ENCODE results near the gene GPR18. TPM values are rescaled to one million over a fixed set of nuclear protein-coding genes. Genes with fewer than 3 reads are reported as not detected.

The GPR18 gene
- total and polyA plus RNA-seq, 9 of the 15 experiments (the other 6 are each of a cell fraction or from before 2014, with no cell fraction given): 0.75 TPM; not detected in 8

GRCh38 chr13:99226513-99226912, 31.7 kb downstream of the GPR18 start (continued):
- TF ChIP-seq TSHZ1 (CRISPR knock-in tag; IDR thresholded peaks at IDR 0.05) (no peak), SLC30A9 (CRISPR knock-in tag; IDR thresholded peaks at IDR 0.05) (no peak), ZFP30 (CRISPR knock-in tag; IDR thresholded peaks at IDR 0.05; ENCODE audit: borderline replicate concordance) (no peak), NUFIP1 (IDR thresholded peaks at IDR 0.05; ENCODE audit: partially characterized antibody) (no peak), SFPQ (IDR thresholded peaks at IDR 0.05; ENCODE audit: low read depth, low read length) (no peak), FOXJ2 (tag; IDR thresholded peaks at IDR 0.05) (no peak), ZKSCAN3 (CRISPR knock-in tag; IDR thresholded peaks at IDR 0.05) (no peak), SIN3B (IDR thresholded peaks at IDR 0.05; ENCODE audit: low read depth) (no peak), ZNF3 (CRISPR knock-in tag; IDR thresholded peaks at IDR 0.05) (no peak)
